Stimulated activated CD4-positive, alpha-beta T cell treated with anti-CD3 and anti-CD28 coated beads, Interleukin-12 subunit alpha, Interleukin-12 subunit beta, amount 100 ng/mL, for 4 hours (primary cell): ENCODE results near the gene ORMDL1.

Experiments
- DNase-seq: peaks from one replicate; pipeline ENCODE4 v3.0.0-alpha.2; 2020

The ORMDL1 gene, protein sequence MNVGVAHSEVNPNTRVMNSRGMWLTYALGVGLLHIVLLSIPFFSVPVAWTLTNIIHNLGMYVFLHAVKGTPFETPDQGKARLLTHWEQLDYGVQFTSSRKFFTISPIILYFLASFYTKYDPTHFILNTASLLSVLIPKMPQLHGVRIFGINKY

DNA sequence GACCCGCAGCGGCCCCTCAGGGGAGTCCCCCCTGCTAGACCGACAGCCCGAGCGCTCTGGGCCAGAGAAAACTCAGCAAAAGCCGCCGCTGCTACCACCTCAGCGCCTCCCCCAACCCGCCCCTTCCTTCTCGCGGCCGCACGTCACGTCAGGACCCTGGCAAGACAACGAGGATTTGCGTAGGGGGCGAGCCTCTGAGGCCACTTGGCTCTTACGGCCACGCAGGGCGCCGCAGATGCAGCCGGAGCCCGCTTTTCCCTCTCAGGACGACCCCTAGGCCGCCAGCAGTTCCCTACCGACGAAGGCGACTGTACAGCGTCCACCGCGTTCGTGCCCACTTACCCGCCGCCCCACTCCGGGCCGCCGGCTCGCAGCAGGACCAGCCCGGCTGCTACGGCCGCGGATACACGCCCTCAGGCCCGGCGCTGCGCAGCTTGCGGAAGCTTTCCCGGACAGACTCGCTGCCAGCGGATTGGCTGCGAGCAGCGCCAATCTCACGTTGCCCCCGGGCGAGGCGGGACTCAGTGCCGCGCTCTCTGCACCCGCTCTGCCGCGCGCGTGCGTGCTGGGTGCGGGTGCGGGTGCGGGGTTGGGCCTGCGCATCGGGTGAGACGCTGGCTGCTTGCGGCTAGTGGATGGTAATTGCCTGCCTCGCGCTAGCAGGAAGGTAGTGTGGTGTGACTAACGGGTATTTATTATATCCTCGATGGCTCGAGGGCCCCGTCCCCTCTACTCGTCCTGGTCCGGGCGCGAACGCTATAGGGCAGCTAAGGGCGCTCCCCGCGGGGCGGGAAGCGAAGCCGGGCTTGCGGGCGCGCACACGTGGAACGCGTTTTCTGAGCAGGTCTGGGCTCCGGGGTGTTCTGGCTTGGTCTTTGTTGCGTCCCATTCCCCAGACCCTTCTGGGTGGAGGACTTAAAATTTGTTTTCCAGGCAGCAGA lies at the start of gene ORMDL1, which contains the start of gene PMS1:
Gene ORMDL1 (minus strand): TSS at position 413 of the 941 bp plus-strand sequence. CDS start 1,744 bp downstream, outside the sequence.
Gene PMS1 (plus strand): TSS at position 524 of the 941 bp plus-strand sequence. CDS start 7,360 bp downstream, outside the sequence.
- peak; percentile 92 for DNase-seq

DNA sequence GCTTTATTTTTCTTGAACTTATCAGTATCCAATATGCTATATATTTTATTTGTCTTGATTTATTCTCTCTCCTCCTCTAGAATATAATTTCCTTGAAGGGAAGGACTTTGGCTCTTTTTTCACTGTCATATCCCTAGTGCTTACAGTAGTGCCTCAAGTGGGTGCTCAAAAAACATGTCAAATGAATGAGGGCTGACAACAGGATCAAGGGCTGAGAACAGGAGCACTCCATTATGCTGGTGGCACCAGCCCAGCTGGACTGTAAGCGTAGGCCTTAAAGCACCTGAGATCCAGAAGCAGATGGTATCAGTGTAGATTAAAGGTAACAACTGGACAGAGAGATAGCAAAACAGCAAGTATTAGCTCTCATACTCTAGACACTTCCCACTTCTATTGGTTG lies 46.4 kb upstream of the ORMDL1 start:
- no peak for DNase-seq

DNA sequence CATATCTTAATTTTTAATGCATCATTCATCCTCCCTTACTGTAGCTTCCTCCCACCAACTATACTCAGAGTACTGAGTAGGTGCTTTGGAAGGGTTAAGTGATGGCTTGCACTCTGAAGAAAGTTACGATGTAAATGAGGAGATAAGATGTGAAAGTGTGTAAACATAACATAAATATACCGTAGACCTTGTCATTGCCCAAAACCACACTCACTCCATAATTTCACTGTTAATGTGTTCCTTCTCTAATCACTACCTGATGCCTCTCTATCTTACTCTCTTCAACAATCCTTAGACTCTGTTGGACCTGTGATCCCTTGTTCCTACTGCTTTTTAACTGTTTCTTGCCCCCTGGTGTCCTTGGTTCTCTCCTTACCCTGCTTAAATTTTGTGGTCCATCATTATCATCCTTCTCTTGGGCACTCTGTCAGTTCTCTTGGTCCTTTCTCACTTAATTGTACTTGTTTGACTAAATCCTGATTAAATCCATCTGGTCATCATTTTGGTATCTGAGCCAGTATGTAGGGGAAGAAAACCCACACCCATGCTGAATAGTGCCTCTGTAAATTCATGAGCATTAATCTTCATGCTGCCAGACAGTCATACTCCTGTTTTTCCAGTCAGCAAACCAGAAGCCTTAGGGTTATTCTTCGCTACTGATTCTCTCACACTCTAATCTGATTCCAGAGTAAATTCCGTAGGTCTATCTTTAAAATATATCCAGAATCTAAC lies 45.1 kb upstream of the ORMDL1 start:
- no peak for DNase-seq

DNA sequence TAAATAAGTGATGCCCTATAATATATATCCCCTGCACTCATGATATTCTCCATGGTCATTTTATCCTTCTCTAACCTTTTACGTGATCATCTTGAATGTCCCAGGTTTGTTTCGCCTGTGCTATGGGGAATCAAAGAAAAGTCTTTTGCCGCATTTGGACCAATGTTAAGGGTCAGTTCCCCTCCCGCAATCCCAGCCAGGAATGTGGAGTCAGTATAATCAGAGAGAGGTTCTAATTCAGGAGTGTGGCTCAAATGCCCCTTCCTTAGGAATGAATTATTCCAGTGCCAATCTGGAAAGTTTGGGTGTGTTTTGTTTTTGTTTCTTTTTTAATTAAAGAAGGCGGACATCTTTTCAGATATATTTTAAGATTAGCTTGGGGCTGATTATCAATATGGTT lies 41.9 kb upstream of the ORMDL1 start:
- DNase-seq = no peak

DNA sequence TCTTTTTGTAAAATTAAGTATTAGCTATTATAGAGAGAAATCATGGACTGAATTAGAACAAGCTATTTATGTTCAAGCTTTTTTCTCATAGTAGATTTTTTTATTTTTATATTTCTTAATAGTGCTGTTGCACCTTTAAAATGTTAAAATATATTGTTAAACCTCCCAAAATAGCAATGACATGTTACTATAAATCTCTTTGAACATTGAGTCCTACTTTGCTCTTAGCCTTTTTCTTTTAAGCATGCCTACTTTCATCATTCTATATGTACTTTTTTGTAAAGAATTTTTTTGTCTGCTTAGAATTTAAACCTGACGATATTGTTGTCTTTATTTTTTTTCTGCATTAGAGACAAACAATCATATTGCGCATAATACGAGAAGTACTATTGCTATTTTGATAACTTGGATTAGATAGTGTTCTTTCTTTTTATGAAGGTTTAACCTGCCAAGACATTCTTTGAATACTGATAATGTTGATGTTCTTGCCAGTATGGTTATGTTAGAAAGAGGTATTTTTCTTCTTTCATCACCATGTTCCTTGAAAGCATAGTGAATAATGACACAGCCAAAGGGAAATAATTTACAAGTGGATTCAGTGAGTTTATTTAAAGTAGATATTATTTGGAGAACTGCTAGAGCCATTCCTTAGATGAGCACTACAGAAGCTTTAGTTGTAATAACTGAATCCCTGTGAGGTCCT lies 40.7 kb upstream of the ORMDL1 start:
- DNase-seq = no peak

DNA sequence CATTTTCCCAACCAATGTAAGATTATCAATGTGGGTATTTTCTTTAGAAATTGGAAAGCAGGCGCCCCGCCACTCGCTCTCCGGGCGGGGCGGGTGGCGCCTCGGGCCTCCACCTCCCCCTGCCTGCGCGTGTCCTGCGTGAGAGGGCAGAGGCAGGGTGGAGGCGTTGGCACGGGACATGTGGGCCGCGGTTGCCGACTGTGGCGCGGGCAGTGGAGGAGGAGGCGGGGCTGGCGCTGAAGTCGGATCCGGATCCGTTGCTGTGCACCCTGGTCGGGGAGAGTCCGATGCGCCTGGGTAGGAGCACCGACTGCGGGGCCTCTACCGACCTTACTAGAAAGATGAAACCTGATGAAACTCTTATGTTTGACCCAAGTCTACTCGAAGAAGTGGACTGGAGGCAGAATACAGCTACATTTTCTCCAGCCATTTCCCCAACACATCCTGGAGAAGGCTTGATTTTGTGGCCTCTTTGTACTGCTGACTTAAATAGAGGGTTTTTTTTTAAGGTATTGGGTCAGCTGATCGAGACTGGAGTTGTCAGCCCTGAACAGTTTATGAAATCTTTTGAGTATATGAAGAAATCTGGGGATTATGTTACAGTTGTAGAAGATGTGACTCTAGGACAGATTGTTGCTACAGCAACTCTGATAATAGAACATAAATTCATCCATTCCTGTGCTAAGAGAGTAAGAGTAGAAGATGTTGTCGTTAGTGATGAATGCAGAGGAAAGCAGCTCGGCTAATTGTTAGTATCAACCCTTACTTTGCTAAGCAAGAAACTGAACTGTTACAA lies 38.0 kb upstream of the ORMDL1 start:
- DNase-seq = no peak

DNA sequence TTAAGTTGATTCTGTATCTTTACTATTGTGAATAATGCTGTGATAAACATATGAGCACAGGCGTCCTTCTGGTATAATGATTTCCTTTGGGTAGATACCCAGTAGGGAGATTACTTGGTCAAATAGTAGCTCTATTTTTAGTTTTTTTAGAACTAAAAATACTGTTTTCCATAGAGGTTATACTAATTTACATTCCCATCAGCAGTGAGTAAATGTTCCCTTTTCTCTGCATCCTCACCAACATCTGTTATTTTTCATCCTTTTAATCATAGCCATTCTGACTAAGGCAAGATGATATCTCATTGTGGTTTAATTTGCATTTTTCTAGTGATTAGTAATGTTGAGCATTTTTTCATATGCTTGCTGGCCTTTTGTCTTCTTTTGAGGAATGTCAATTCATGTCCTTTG lies 35.2 kb upstream of the ORMDL1 start:
- DNase-seq = no peak

DNA sequence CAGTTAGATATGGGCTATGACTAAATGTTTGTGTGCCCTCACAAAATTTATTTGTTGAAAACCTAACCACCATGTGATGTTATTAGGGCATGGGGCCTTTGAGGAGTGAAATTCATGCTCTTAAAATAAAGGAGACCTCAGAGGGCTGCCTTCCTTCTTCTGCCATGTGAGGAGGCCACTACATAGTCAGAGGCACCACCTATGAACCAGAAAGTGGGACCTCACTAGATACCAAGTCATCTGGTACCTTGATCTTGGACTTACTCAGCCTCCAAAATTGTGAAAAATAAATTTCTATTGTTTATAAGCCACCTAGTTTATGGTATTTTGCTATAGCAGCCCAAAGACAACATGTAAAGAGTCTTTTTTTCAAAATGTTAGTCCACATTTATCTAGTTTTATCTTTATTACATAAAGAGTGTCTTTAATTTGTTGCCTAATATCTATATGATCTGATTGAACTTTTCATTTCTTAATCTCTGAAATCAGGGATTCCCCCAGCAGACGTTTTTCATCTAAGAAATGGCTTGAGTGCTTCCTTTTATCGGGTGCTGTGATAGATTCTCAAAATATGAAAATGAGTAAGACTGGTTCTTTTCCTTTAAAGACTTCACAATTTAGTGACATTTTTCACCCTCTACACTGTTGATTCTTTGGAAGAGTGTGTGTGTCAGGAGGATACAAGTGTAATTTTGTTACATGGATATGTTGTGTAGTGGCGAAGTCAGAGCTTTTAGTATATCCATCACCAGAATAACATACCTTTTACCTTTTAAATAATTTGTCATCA lies 34.3 kb upstream of the ORMDL1 start:
- DNase-seq = no peak

DNA sequence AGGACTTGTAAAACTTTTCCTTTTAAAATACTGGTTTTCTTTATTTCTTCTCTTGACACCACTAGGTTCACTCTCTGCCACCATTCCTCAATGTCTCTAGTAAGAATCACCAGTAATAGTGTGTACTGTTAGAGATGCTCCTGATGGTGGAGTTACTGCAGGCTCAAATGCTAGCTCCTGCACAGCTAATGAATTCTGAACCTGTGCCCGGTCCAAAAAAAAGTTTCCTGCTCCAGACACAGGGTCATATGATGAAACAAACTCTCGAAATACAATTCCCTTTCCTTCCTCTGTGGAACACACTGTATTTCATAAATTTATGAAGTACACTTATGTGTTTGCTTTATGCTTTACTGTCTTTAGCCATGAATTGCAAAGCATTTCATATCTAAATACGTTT lies 19.3 kb upstream of the ORMDL1 start:
- DNase-seq = no peak

DNA sequence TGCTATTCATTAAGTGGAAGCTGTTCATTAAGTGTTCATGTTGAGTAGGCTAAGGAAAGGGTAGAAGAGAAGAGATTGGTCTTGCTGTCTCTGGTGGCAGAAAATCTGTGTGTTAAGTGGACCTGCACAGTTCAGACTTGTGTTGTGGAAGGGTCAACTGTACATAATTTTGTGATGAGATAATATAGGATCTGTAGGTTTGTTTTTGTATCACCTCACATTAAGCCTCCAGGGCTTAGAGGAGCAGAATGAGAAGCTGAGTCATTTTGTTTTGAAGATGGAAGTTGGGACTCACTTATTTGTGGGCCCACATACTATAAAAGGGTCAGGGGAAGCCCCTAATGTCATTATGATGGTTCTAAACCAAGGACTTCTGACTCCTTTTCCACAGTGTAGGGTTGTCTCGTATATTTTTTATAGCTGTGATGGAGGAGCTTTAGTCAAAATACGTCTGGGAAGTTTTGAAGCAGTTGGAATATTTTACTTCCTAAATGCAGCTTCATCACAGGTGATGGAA lies 18.3 kb upstream of the ORMDL1 start:
- DNase-seq = no peak

DNA sequence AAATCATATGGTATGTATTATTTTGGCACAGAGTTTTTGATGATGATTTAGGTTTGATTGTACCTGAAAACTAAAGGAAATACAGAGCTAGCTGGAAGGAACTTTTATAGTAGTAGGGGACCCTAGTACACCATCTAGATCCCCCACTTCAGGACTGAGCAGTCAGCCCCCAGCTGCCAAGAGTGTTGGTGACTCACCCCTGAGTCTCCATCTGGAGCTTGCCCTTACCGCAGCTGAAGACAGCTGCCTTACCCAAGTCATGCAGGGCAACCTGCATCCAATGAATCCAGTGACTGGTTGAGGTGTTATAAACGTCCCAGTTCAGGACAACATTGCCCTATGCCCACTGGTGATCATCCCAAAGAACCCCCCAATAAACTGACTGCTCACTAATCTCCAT lies 15.4 kb upstream of the ORMDL1 start:
- no peak for DNase-seq

DNA sequence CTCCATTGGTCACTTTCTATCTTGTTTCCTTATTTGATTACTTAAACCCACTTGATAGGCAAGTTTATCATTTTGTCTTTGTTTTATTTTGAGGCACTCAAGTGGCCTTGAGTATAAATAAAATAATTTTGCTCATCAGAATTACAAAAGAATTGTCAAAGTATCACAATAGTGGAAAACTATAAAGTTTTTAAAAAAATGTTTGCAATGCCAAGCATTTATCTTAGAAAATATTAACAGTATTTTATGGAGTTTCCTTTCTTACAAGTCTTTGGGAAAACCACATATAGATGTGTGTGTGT lies 14.8 kb upstream of the ORMDL1 start:
- DNase-seq = no peak

DNA sequence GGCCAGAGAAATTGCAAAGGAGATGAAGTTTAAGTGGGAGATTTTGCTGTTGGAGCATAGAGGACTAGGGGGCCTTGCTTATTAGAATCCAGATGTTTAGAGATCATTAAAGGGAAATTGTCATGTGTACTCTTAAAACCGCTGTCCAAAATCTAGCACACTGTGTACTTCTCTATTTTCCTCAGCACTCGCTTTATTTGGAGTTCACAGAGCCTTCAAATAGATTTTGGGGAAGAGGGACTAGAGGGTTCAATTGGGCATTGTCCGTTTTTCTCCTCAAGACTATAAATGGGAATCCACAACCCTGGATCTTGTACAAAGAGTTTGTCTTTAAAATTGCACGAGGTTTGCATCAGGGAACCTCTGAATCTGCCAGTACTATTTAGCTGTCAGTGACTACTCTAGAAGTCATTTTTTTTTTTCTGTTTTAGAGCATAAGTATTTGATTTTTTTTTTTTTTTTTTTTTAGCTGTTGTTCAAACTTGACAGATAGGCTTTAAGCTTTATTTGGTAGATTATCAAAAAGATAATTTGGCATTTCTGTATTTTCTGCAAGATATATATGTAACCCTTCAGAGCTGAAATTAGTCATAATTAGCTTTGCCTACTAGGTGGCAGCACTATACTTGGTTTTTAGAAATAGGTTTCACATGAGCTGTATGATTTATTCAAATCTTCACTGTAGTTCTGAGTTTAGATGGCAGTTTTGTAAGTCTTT lies 14.3 kb upstream of the ORMDL1 start:
- DNase-seq = no peak

DNA sequence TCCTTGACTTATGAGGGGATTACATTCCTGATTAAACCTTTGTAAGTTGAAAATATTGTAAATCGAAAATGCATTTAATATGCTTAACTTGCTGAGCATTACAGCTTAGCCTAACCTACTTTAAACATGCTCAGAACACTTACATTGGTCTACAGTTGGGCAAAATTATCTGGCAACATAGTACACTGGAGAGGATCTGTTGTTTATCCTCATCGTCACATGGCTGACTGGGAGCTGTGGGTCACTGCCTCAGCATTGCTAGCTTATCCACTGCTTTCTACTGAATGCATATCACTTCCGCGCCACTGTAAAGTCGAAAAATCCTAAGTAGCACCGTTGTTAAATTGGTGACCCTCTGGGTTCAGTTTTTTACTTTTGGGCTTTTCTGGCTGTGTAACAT lies 13.8 kb upstream of the ORMDL1 start:
- no peak for DNase-seq

DNA sequence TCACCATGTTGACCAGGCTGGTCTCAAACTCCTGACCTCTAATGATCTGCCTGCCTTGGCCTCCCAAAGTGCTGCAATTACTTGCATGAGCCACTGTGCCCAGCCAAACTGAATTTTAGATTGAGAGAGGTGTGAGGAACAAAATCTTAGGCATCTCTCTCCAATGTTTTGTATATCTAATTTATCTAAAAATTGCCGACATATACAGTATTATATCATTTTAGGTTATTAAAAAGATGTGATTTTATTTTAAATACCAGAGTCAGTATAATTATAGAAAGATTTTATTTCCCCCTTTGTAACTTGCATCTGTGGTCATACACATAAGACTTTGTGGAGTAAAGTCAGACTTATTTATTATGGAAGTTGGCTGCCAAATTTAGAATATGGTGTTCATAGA lies 10.2 kb upstream of the ORMDL1 start:
- DNase-seq = no peak

DNA sequence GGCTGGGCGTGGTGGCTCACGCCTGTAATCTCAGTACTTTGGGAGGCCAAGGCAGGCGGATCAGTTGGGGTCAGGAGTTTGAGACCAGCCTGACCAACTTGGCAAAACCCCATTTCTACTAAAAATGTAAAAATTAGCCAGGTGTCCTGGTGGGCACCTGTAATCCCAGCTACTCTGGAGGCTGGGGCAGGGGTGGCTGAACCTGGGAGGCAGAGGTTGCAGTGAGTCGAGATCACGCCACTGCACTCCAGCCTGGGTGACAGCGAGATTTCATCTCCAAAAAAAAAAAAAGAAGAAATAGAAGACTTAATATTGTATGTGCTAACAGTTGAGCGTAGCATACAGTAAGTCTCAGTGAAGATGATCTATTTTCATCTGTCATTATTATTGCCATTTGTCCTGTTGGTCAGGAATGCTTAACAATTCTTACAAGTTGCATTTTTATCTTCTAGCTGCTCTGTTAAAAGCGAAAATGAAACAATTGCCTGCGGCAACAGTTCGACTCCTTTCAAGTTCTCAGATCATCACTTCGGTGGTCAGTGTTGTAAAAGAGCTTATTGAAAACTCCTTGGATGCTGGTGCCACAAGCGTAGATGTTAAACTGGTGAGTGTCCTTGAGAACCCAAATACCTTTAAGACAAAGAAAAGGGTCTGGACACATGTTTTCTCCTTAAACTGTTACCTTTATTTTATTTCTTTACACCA lies 7.4 kb upstream of the ORMDL1 start:
- DNase-seq = no peak

DNA sequence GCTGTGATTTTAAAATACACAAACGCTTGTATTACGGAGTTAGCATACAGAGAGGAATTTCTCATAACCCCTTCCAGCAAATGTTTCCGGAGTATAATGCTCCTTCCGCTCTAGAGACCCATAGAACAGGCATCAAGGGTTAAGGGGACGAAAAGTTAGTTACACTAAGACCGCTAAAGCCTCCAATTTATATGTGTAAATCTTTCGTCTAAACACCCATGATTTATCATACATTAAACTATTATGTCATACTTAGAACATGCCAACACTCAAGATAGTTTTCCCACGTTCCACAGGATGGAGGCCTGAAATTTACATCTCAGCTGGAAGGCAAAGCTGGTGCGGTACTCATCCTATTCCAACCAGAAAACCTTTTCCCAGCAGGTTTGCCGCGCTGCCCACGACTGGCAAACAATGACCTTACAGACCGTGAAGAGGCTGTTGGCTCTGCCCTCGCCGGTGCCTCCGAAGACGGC lies 650 bp downstream of the ORMDL1 start:
- no peak for DNase-seq

DNA sequence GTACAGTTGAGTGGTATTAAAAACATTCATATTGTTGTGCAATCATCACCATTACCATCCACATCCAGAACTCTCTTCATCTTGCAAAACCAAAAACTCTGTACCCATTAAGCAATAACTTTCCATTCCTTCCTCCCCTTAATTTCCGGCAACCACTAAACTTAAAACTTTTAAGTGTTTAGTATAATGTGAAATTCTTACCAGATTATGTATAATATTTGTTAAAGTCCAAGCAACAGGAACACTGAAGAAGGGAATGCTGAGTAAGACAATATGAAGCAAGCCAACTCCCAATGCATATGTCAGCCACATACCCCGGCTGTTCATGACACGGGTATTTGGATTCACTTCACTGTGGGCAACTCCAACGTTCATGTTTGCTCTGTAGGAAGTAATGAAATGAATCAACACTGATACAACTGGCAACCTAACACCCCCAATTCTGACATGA lies 1.9 kb downstream of the ORMDL1 start:
- no peak for DNase-seq

DNA sequence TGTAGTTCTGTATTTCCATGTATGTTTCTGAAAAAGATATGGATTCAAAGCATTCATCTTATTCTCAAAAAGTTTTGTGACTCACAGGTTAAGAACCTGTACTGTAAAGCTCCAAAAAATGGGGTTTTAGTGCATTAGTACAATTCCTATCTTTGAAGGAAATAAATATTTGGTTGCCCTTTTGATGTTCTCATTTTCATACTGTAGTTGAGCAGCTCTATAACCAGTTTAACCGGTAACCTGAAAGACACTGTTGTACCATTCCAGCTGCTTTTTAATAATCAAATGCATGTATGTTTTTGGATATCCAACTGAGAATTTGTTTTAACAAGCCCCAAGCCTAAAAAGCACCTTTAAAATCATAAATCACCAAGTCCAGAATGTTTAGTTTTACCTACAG lies 11.9 kb downstream of the ORMDL1 start:
- no peak for DNase-seq
